Transverse colon (tissue), 4 donors: ENCODE data around the gene ST3GAL6.

Experiments used
- CTCF ChIP-seq, 5 experiments: fragments of 200-600 bp in 3 of 5; fragments of 450-650 bp in 2 of 5; sonication (generic) in 3 of 5; IDR thresholded peaks; 1 replicate in 2 of 5; 2 replicates in 3 of 5; pipeline ENCODE4 v1.5.1; 2016 to 2017; ENCODE audit warnings: antibody characterized with exemption in 5 of 5, inconsistent platforms in 3 of 5, mild to moderate bottlenecking in 2 of 5, moderate library complexity in 1 of 5
- POLR2A ChIP-seq: fragments of 450-650 bp; IDR thresholded peaks from one replicate; pipeline ENCODE4 v1.6.1; 2016; ENCODE audit warnings: antibody characterized with exemption, mild to moderate bottlenecking, moderate library complexity
- POLR2AphosphoS5 ChIP-seq, 3 donors: sonication (generic); formaldehyde crosslinking; IDR thresholded peaks; one replicate each; pipeline ENCODE4 v1.6.1; 2016; ENCODE audit warnings: antibody characterized with exemption in 3 of 3

GRCh38 chr3:98843266-98843959 lies 80.3 kb downstream of the ST3GAL6 start:
- TF ChIP-seq CTCF (IDR thresholded peaks at IDR 0.05) (no peak), POLR2A (no peak), POLR2AphosphoS5 (IDR thresholded peaks at IDR 0.05) (no peak)
